SW480 (cell line): Measurements from ENCODE around the gene KIFC3.
A peak's percentile ranks its signal among the peaks of the same experiment; 100 is the strongest.
"Not testable (repeated sequence)": the region's sequence is repeated elsewhere in the genome, so short reads cannot be mapped to it uniquely, and the experiment has no call there.

ENCODE experiments used
- DNase-seq: peaks from one replicate; pipeline ENCODE4 v3.0.0-alpha.2; 2016; ENCODE audit warnings: low spot score

KIFC3 gene

GRCh38 chr16:57824888-57825287 is 22.6 kb upstream of the KIFC3 start:
- DNase-seq, result peak; percentile 67

- no peak for DNase-seq
Observed at GRCh38 chr16:57823836-57824235, 21.5 kb upstream of the KIFC3 start.

- DNase-seq, result no peak
Observed at GRCh38 chr16:57822856-57823255, 20.6 kb upstream of the KIFC3 start.

- no peak for DNase-seq
Observed at GRCh38 chr16:57822018-57822553, 19.8 kb upstream of the KIFC3 start.

- no peak for DNase-seq
Observed at GRCh38 chr16:57821149-57821971, 19.1 kb upstream of the KIFC3 start.

- no peak for DNase-seq
Observed at GRCh38 chr16:57818377-57819064, 16.2 kb upstream of the KIFC3 start.

- no peak for DNase-seq
Observed at GRCh38 chr16:57817680-57818079, 15.4 kb upstream of the KIFC3 start.

GRCh38 chr16:57815987-57816745 is 13.9 kb upstream of the KIFC3 start:
- DNase-seq, result peak; percentile 51

- DNase-seq, result no peak
Observed at GRCh38 chr16:57814896-57815295, 12.6 kb upstream of the KIFC3 start.

GRCh38 chr16:57813466-57813865 is 11.2 kb upstream of the KIFC3 start:
- no peak for DNase-seq

GRCh38 chr16:57811340-57811739 is 9.0 kb upstream of the KIFC3 start:
- not testable (repeated sequence) for DNase-seq

- DNase-seq, result peak; percentile 96
Observed at GRCh38 chr16:57810197-57811031, 8.1 kb upstream of the KIFC3 start.

- DNase-seq, result no peak
Observed at GRCh38 chr16:57809276-57810196, 7.2 kb upstream of the KIFC3 start.

GRCh38 chr16:57808589-57809228 is 6.4 kb upstream of the KIFC3 start:
- DNase-seq, result no peak

GRCh38 chr16:57807968-57808528 is 5.8 kb upstream of the KIFC3 start:
- peak; percentile 87 for DNase-seq

- no peak for DNase-seq
Observed at GRCh38 chr16:57807252-57807967, 5.1 kb upstream of the KIFC3 start.

- no peak for DNase-seq
Observed at GRCh38 chr16:57805176-57805575, 2.9 kb upstream of the KIFC3 start.

GRCh38 chr16:57804111-57804837 is 2.0 kb upstream of the KIFC3 start:
- DNase-seq, result no peak
